ENCODE results near the gene NEK7.
"Not testable (repeated sequence)": the region's sequence is repeated elsewhere in the genome, so short reads cannot be mapped to it uniquely, and the experiment has no call there.

Gene NEK7

DNA sequence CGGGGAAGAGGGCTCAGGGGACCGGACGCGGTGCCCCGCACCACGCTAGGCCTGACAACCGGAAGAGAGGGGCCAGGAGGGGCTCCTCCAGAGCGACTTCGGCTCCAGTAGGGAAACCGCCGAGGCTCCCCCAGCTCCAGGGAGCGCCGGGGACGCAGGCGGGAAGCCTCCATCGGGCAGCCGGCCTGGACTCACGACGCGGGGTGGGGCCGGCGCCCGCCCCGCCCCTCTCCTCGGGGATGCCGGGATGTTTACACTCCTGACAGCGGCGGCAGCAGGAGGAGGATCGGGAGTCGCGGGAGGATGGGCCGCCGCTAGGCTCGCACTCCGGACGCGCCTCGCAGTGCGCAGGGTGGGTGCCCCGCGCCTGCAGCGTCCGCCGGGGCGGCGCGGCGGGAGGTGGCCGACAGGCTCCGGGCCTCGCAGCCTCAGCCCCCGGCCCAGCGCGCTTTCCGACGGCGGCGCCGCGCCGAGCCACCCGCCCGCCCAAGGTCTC lies at the start of gene NEK7:
TSS of gene NEK7 (plus strand) at position 254 of the 496 bp plus-strand sequence. CDS start 75,583 bp downstream, outside the sequence.
- peak; percentile 43 for DNase-seq (ENCODE audit: low read depth)

DNA sequence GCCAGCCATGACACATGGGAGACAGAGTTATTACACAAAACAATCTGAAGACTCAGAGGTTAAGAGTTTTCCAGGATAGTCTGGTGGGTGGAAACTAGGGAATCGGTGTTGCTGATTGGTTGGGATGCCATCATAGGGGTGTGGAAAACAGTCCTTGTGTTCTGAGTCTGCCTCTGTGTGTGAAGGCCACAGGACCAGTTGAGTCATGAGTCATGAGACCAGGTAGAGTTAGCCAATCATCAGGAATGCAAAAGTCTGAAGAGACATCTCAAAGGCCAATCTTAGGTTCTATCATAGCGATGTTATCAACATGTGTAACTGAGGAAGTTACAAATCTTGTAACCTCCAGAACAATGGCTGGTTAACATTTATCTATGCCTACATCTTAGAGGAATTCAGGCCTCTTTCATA lies 49.7 kb upstream of the NEK7 start:
- no peak for DNase-seq (ENCODE audit: low read depth)

- DNase-seq (ENCODE audit: low read depth): no peak
Observed at GRCh38 chr1:198108636-198109370, 48.0 kb upstream of the NEK7 start.

DNA sequence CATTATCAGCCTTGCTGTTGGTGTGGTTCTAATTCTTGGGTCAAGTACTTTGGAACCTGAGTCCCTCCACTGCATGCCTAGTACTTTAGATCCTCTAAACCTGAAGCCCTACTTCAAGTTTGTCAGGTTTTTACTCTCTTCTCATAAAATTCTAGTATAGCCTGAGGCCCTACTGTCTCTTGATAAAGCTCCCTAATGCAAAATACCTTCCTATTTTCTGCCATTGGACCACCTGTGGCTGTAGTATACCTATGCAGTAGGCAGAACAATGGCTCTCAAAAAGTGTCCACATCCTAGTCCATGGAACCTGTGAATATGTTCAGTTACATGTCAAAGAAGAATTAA lies 47.5 kb upstream of the NEK7 start:
- no peak for DNase-seq (ENCODE audit: low read depth)

DNA sequence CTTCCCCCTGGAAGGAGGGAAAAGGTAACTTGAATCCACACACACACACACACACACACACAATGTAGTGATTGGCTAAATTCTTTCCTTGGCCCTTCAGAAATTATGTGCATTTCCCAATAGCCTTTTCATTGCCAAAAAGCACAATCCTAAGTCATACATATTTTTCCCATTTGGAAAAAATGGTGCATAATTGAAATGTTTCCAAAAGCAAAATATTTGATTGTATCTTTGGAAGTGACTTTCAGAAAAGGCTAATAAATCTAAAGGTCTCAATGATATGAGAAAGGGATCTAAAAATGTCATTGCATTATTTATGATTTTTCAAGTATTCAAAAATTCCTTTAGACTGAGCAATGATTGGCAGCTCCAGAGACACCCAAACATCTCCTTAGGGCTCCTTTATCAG lies 43.5 kb upstream of the NEK7 start:
- DNase-seq (ENCODE audit: low read depth): no peak

- DNase-seq (ENCODE audit: low read depth): no peak
Observed at GRCh38 chr1:198116069-198116468, 40.7 kb upstream of the NEK7 start.

GRCh38 chr1:198116469-198116868 lies 40.3 kb upstream of the NEK7 start:
- no peak for DNase-seq (ENCODE audit: low read depth)

DNA sequence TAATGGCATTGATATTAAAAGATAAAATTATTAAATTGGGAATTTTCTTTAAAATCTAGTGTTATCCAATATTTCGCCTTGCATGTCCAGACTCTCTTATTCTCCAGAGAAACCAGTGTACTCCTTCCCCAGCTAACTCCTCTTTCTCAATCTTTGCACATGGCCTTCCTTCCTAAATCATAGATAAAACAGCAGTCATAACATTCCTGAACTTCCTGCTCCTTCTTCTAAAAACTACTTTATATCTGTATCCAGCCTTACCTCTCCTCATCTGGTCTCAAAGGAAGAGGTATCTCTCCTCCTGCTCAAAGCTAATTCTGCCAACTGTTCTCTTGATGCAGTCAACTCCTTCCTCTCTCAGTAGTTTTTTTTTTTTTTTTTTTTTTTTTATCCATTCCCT lies 39.5 kb upstream of the NEK7 start:
- no peak for DNase-seq (ENCODE audit: low read depth)

DNA sequence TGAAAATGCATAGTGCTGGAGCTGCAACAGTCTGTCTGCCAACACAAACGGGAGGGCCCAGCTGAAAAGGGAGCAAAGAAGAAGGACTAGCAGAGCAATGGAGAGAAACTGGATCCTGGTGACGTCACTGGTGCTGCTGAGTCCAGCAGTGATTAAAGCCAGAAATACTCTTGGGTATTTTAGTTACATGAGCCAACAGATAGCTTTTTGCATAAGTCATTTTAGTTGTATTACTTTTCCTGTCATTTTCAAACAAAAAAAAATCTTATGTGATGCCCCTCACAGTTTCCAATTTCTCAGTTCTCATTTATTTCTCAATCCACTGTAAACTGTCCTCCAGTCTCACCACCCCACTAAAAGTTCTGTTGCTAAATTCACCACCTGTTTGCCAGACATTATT lies 38.7 kb upstream of the NEK7 start:
- no peak for DNase-seq (ENCODE audit: low read depth)

GRCh38 chr1:198119906-198120305 lies 36.9 kb upstream of the NEK7 start:
- DNase-seq (ENCODE audit: low read depth): no peak

- DNase-seq (ENCODE audit: low read depth): no peak
Observed at GRCh38 chr1:198121056-198121826, 35.6 kb upstream of the NEK7 start.

DNA sequence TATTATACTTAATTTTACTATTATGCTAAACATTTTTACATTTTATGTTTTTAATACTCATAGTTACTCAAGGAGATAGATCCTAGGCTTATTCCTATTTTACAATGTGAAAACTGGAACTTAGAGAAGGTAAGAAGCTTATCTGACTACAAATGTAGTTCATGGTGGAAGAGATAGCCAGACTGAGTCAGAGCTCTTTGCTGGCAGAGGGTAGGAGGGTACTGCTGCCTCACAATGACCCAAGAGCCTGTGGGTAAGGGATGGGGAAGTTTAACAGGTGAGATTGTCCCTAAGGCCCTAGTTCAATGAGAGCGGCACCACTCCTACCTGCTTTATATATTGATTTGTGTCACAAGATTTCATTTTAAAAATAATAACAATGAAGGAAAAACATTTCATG lies 34.1 kb upstream of the NEK7 start:
- no peak for DNase-seq (ENCODE audit: low read depth)

GRCh38 chr1:198123133-198123532 lies 33.7 kb upstream of the NEK7 start:
- no peak for DNase-seq (ENCODE audit: low read depth)

DNA sequence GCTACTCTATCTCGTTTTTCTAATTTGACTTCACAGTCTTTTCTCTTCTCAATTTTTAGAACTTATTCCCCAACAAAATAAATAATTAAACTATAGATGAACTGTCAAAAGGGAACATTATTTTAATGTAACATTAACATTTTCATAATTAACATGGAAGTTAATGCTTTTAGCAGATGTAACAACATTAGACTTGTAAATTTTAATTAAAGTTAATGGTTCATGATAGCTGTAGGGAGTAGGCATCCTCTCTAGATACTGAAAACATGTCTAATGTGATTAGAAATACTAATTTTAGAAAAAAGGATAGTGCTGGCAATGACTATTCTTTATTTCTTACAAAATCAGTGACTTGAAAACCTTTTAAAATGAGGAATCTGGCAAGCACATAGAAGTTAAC lies 32.1 kb upstream of the NEK7 start:
- no peak for DNase-seq (ENCODE audit: low read depth)

DNA sequence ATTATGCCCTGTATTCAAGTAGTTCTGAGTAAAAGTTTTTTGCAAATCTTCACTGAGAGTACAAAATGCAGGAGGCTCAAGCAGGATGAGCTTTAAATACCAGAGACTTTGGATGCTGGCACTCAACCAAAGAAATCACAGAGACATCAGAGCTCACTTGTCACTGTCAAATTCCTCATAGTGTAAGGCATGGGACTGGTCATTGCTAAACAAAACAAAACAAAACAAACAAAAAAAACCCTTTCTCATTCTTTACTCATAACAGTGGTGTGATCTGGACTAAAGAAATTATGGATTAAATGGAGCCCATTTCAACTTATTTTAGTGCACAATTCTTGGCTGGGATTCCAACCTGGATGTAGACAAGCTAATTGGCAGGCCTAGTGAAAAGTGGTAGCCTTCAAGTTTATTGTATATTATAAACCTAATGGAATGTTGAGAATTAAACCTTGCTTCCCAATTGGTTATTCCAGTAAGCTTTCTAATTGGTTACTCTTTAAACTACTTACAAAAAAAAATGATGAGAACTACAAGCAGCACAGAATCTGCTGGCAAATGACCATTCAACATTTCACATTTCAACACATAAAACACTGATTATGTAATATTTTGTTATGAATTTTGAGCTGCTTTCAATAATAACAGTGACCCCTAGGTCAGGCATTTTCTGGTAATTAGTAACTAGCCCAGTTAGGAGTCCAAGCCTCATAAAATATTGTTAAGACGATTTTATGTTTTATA lies 30.6 kb upstream of the NEK7 start:
- DNase-seq (ENCODE audit: low read depth): no peak

DNA sequence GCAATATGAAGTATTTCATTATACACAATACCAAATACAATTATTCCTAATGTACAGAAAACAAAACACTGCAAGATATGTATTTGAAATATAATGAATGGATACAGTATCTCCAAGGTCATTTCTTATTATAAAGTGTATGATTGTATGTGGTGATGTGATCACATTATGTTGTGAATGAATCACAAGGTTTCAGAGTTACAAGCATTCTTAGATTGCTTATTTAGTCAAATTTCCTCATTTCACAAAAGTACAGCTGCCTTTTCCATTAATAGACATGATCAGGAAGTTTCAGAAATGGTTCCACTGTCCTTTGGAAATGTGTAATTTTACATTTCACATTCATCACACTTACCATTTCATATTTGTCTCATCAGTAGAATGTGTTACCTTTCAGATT lies 28.3 kb upstream of the NEK7 start:
- DNase-seq (ENCODE audit: low read depth): no peak

DNA sequence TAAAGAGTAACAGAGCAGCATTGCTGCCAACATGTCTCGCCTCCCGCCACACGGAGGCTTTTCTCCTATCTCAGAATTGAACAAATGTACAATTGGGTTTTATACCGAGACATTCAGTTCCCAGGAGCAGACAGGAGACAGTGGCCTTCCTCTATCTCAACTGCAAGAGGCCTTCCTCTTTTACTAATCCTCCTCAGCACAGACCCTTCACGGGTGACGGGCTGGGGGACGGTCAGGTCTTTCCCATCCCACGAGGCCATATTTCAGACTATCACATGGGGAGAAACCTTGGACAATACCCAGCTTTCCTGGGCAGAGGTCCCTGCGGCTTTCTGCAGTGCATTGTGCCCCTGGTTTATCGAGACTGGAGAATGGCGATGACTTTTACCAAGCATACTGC lies 26.7 kb upstream of the NEK7 start:
- DNase-seq (ENCODE audit: low read depth): not testable (repeated sequence)

DNA sequence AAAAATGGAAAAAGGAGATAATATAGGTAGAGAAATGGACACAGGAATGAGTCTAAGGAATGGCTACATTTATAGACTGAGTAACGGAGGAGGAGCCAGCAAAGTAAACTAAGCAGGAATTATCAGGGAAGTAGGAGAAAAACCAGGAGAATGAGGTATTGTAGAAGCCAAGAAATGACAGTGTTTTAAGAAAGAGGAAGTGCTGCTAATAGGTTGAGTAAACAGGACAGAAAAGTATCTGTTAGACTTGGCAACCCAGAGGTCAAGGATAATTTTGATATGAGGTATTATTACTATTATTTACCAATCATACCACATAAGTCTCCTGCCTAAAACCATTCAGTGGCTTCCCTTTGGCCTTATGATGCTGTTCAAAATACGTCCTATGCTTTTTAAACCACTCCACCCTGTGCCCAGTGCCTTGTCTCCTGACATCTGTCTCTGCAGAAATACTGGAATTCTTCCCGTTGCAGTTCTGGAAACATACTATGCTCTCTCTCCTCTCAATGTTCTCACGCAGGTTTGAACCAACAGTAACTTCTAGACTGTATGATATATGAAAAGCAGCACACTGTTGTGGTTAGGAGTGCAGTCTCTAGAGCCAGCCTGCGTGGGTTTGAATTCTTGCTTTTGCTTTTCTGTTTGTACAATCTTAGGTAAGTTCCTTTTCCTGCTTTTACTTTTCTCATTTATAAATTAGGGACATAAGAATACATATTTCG lies 24.6 kb upstream of the NEK7 start:
- no peak for DNase-seq (ENCODE audit: low read depth)

- no peak for DNase-seq (ENCODE audit: low read depth)
Observed at GRCh38 chr1:198134252-198134651, 22.5 kb upstream of the NEK7 start.

GRCh38 chr1:198135366-198135765 lies 21.4 kb upstream of the NEK7 start:
- no peak for DNase-seq (ENCODE audit: low read depth)

DNA sequence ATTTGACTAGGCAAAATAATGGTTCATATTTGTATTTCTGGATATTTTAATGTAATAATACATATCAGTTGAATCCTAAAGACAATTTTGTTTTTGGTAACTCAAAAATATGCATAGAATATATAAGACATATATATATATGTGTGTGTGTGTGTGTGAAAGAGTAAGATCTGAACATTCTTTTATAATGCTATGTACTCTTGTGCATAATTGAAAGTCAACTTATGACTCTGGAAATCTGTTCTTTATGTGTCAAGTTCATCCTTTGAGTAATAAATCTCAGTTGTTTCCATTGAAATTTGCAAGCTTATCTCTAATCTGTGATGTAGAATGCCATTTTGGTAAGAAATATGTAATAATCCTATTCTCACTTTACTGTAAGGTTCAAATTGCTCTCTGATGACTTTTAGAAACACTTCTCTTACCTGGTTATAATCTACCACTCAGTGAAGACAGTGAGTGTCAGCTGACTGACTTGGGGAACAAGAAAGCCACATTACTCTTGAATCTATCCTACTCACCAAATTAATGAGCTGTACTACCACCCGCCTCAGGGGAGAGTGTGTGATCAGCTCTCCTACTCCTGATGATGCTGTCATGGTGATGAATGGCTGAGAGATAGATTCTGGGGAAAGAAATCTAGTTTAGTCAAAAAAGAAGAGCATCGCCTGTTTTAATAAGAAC lies 15.0 kb upstream of the NEK7 start:
- no peak for DNase-seq (ENCODE audit: low read depth)

GRCh38 chr1:198143797-198144196 lies 13.0 kb upstream of the NEK7 start:
- no peak for DNase-seq (ENCODE audit: low read depth)
